ENCODE data around the gene VAV2. TPM values are rescaled to one million over a fixed set of nuclear protein-coding genes. Genes with fewer than 3 reads are reported as not detected.

VAV2 gene
- total RNA-seq, 1 donor from 2014 or later: 18.7 TPM

- no peak for DNase-seq (ENCODE audit: low read depth)
- no peak overlapping the region for H3K4me3 ChIP-seq (ENCODE audit: low read depth, low read length)
- TF ChIP-seq CTCF (conservative IDR thresholded peaks at IDR 0.05; ENCODE audit: low read depth, low read length): no peak
These were observed 197.1 kb downstream of the VAV2 start for GRCh38 chr9:133795049-133795448.

- TF ChIP-seq CTCF (conservative IDR thresholded peaks at IDR 0.05; ENCODE audit: low read depth, low read length): no peak
- DNase-seq (ENCODE audit: low read depth): no peak
- no peak overlapping the region for H3K4me3 ChIP-seq (ENCODE audit: low read depth, low read length)
These were observed 197.9 kb downstream of the VAV2 start for GRCh38 chr9:133794016-133794760.

- no peak for TF ChIP-seq CTCF (conservative IDR thresholded peaks at IDR 0.05; ENCODE audit: low read depth, low read length)
- no peak for DNase-seq (ENCODE audit: low read depth)
- H3K4me3 ChIP-seq (ENCODE audit: low read depth, low read length): no peak overlapping the region
These were observed 198.7 kb downstream of the VAV2 start for GRCh38 chr9:133793471-133793870.

GRCh38 chr9:133792721-133793470 lies 199.2 kb downstream of the VAV2 start:
- H3K4me3 ChIP-seq (ENCODE audit: low read depth, low read length): no peak overlapping the region
- peak; percentile 90 for TF ChIP-seq CTCF (conservative IDR thresholded peaks at IDR 0.05; ENCODE audit: low read depth, low read length)
- no peak for DNase-seq (ENCODE audit: low read depth)

GRCh38 chr9:133791735-133792649 lies 200.1 kb downstream of the VAV2 start:
- no peak overlapping the region for H3K4me3 ChIP-seq (ENCODE audit: low read depth, low read length)
- DNase-seq (ENCODE audit: low read depth): no peak
- TF ChIP-seq CTCF (conservative IDR thresholded peaks at IDR 0.05; ENCODE audit: low read depth, low read length): no peak

- no peak for TF ChIP-seq CTCF (conservative IDR thresholded peaks at IDR 0.05; ENCODE audit: low read depth, low read length)
- no peak for DNase-seq (ENCODE audit: low read depth)
- H3K4me3 ChIP-seq (ENCODE audit: low read depth, low read length): no peak overlapping the region
These were observed 201.1 kb downstream of the VAV2 start for GRCh38 chr9:133791069-133791468.

Measured in epithelial cell of proximal tubule (primary cell).